GM06990 (cell line): ENCODE measurements around the gene FBXO31.

ENCODE experiments used
- DNase-seq: peaks from one replicate; pipeline ENCODE4 v3.0.0-alpha.2; 2011; ENCODE audit not compliant: insufficient read length; ENCODE audit errors: extremely low read depth
- H3K27me3 ChIP-seq: replicated peaks from 2 replicates; pipeline ENCODE4 v1.6.0; 2011; ENCODE audit warnings: low read length; ENCODE audit not compliant: control insufficient read depth, insufficient read depth
- H3K36me3 ChIP-seq: 2 replicates; pipeline ENCODE4 v1.5.1; 2011; ENCODE audit warnings: low read length; ENCODE audit not compliant: control insufficient read depth, insufficient read depth
- H3K4me3 ChIP-seq: replicated peaks from 2 replicates; pipeline ENCODE4 v1.5.1; 2011; ENCODE audit warnings: low read depth, mild to moderate bottlenecking, control low read depth, low read length
- CTCF ChIP-seq: IDR thresholded peaks from 2 replicates; pipeline ENCODE4 v1.5.1; 2011; ENCODE audit warnings: low read length, control low read depth, mild to moderate bottlenecking, inconsistent platforms; ENCODE audit not compliant: insufficient read depth, poor library complexity, severe bottlenecking

FBXO31 gene

GRCh38 chr16:87333581-87334331, 49.8 kb downstream of the FBXO31 start:
- no peak overlapping the region for H3K4me3 ChIP-seq
- H3K27me3 ChIP-seq = no peaks in the 10 kb centered on the region
- TF ChIP-seq CTCF = no peak
- H3K36me3 ChIP-seq = peaks cover 22% of the 10 kb centered on the region
- no peak for DNase-seq

- no peak for TF ChIP-seq CTCF
- DNase-seq = no peak
- Histone ChIP-seq H3K27me3 (no peaks in the 10 kb centered on the region), H3K4me3 (no peak overlapping the region), H3K36me3 (peaks cover 23% of the 10 kb centered on the region)
These were observed 50.5 kb downstream of the FBXO31 start for GRCh38 chr16:87333101-87333500.

GRCh38 chr16:87332150-87332549, 51.4 kb downstream of the FBXO31 start:
- Histone ChIP-seq H3K36me3 (peaks cover 23% of the 10 kb centered on the region), H3K4me3 (no peak overlapping the region), H3K27me3 (no peaks in the 10 kb centered on the region)
- no peak for DNase-seq
- TF ChIP-seq CTCF = no peak

GRCh38 chr16:87331241-87331801, 52.3 kb downstream of the FBXO31 start:
- DNase-seq = no peak
- no peaks in the 10 kb centered on the region for H3K27me3 ChIP-seq
- H3K4me3 ChIP-seq = no peak overlapping the region
- H3K36me3 ChIP-seq = peaks cover 23% of the 10 kb centered on the region
- TF ChIP-seq CTCF = no peak

GRCh38 chr16:87330646-87331045, 52.9 kb downstream of the FBXO31 start:
- H3K36me3 ChIP-seq = peaks cover 23% of the 10 kb centered on the region
- TF ChIP-seq CTCF = no peak

More at GRCh38 chr16:87330646-87331045, 52.9 kb downstream of the FBXO31 start:
- H3K27me3 ChIP-seq = no peaks in the 10 kb centered on the region
- no peak for DNase-seq
- no peak overlapping the region for H3K4me3 ChIP-seq
